ENCODE measurements around the gene KCNQ1. TPM values are rescaled to one million over a fixed set of nuclear protein-coding genes. Genes with fewer than 3 reads are reported as not detected.

The KCNQ1 gene
- total and polyA plus RNA-seq, 9 donors = 1.4 to 17.2 (median 3.8) TPM

GRCh38 chr11:2776351-2777061 lies 331.7 kb downstream of the KCNQ1 start:
- WGBS, 3 donors = 87 to 94% (median 89%) methylated on average over 19 of the region's 19 CpGs
- Histone ChIP-seq H3K4me1 (ENCODE audit: insufficient read depth) (peaks cover 39% of the 10 kb centered on the region), H3K9me3 (no peaks in the 10 kb centered on the region), H3K4me3 (no peak overlapping the region), H3K27ac (no peak overlapping the region), H3K27me3 (no peaks in the 10 kb centered on the region), H3K36me3 (no peaks in the 10 kb centered on the region)
- intact Hi-C loops (cut with DNase I) = no loop called here
- DNase-seq = peak; percentile 19 to 38 (median 32)
- TF ChIP-seq EP300 (IDR thresholded peaks at IDR 0.05) = no peak
- no peak for TF ChIP-seq CTCF (IDR thresholded peaks at IDR 0.05)
- no peak for TF ChIP-seq POLR2A (IDR thresholded peaks at IDR 0.05)

- Histone ChIP-seq H3K27me3 (no peaks in the 10 kb centered on the region), H3K4me1 (ENCODE audit: insufficient read depth) (peaks cover 44% of the 10 kb centered on the region), H3K36me3 (no peaks in the 10 kb centered on the region), H3K4me3 (no peak overlapping the region), H3K9me3 (no peaks in the 10 kb centered on the region), H3K27ac (peak overlapping the region in 1 of 2 donors; percentile 84)
- TF ChIP-seq POLR2A (IDR thresholded peaks at IDR 0.05) (no peak), CTCF (IDR thresholded peaks at IDR 0.05) (no peak), EP300 (IDR thresholded peaks at IDR 0.05) (no peak)
- DNase-seq = peak in 3 of 5 donors; percentile 11 to 26 (median 14)
- 61 to 87% (median 74%) methylated on average over 7 of the region's 7 CpGs for WGBS, 3 donors
- intact Hi-C loops (cut with DNase I) = no loop called here
These were observed 332.6 kb downstream of the KCNQ1 start for GRCh38 chr11:2777386-2777785.

GRCh38 chr11:2777871-2778629 lies 333.2 kb downstream of the KCNQ1 start:
- Histone ChIP-seq H3K27me3 (no peaks in the 10 kb centered on the region), H3K9me3 (no peaks in the 10 kb centered on the region), H3K4me3 (no peak overlapping the region), H3K27ac (peak overlapping the region; percentile 59 to 84), H3K36me3 (no peaks in the 10 kb centered on the region), H3K4me1 (ENCODE audit: insufficient read depth) (peaks cover 44% of the 10 kb centered on the region)
- DNase-seq = peak; percentile 26 to 58 (median 50)
- intact Hi-C loops (cut with DNase I) = no loop called here
- no peak for TF ChIP-seq EP300 (IDR thresholded peaks at IDR 0.05)
- no peak for TF ChIP-seq POLR2A (IDR thresholded peaks at IDR 0.05)
- no peak for TF ChIP-seq CTCF (IDR thresholded peaks at IDR 0.05)
- 77 to 83% (median 79%) methylated on average over 26 to 27 of the region's 27 CpGs for WGBS, 3 donors

- Histone ChIP-seq H3K27ac (peak overlapping the region; percentile 59 to 84), H3K4me1 (ENCODE audit: insufficient read depth) (peaks cover 44% of the 10 kb centered on the region), H3K9me3 (no peaks in the 10 kb centered on the region), H3K27me3 (no peaks in the 10 kb centered on the region), H3K4me3 (no peak overlapping the region), H3K36me3 (no peaks in the 10 kb centered on the region)
- DNase-seq = peak; percentile 78 to 89 (median 86)
- TF ChIP-seq POLR2A (IDR thresholded peaks at IDR 0.05) (no peak), EP300 (IDR thresholded peaks at IDR 0.05) (no peak), CTCF (IDR thresholded peaks at IDR 0.05) (peak in 1 of 3 donors; percentile 16)
- intact Hi-C loops (cut with DNase I) = no loop called here
- WGBS, 3 donors = 22 to 30% (median 24%) methylated on average over 24 to 28 of the region's 28 CpGs
These were observed 334.1 kb downstream of the KCNQ1 start for GRCh38 chr11:2778630-2779498.
